Vagina (tissue), 2 donors: ENCODE results near the gene ZNF280D.
A peak's percentile ranks its signal among the peaks of the same experiment; 100 is the strongest.

ENCODE experiments used
- POLR2A ChIP-seq, 2 donors: fragments of 450-650 bp; IDR thresholded peaks; one replicate each; pipeline ENCODE4 v1.6.1; 2017; ENCODE audit warnings: antibody characterized with exemption in 2 of 2, mild to moderate bottlenecking in 2 of 2, moderate library complexity in 2 of 2
- POLR2AphosphoS5 ChIP-seq, 2 donors: sonication (generic); formaldehyde crosslinking; IDR thresholded peaks; one replicate each; pipeline ENCODE4 v1.9.0; 2017; ENCODE audit warnings: antibody characterized with exemption in 2 of 2, mild to moderate bottlenecking in 2 of 2, low read depth in 1 of 2; ENCODE audit not compliant: insufficient read depth in 1 of 2
- TF ChIP-seq, protein P1 (sequence below), 3 experiments: fragments of 450-650 bp in 2 of 3; fragments of 200-600 bp in 1 of 3; sonication (generic) in 1 of 3; IDR thresholded peaks; one replicate each; pipeline ENCODE4 v1.5.1; 2017 to 2019; ENCODE audit warnings: antibody characterized with exemption in 3 of 3, mild to moderate bottlenecking in 2 of 3, moderate library complexity in 2 of 3

DNA sequence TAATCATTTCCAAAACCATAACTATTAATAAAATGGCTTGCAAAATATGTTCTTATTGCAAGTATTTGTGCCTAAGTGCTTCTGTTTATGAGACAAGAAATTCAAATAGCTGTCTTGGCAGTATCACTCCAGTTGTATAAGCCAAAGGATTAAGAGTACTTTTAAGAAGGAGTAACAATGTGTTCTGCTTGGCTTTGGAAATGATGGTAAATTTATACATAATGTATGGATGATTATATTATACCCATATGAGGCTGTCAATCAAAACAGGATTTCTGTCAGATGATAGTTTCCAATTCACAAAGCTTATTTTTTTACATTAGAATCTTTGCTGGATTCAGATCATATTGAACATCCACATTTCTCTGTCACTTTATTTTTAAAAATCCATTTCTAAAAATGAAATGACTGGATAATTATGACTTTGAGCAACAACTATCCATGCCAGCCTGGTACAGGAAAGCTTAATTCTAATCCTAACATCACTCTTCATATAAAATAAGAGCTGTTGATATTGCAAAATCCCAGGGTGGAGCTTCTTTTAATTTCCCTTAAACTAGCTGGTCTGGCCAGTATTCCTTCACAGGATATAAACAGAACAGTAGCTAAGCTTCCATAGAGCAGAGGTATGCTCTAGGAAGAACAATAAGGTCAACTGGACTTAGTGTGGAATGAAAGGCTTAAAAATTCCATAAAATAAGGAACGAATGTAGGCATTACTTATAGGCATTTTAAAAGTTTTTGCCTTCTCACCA is 30.0 kb upstream of the ZNF280D start:
- TF ChIP-seq POLR2A (IDR thresholded peaks at IDR 0.05) (no peak), POLR2AphosphoS5 (IDR thresholded peaks at IDR 0.05; ENCODE audit: insufficient read depth in 1 of 2, low read depth in 1 of 2) (peak in 1 of 2 donors; percentile 78)
- TF ChIP-seq, protein P1, sequence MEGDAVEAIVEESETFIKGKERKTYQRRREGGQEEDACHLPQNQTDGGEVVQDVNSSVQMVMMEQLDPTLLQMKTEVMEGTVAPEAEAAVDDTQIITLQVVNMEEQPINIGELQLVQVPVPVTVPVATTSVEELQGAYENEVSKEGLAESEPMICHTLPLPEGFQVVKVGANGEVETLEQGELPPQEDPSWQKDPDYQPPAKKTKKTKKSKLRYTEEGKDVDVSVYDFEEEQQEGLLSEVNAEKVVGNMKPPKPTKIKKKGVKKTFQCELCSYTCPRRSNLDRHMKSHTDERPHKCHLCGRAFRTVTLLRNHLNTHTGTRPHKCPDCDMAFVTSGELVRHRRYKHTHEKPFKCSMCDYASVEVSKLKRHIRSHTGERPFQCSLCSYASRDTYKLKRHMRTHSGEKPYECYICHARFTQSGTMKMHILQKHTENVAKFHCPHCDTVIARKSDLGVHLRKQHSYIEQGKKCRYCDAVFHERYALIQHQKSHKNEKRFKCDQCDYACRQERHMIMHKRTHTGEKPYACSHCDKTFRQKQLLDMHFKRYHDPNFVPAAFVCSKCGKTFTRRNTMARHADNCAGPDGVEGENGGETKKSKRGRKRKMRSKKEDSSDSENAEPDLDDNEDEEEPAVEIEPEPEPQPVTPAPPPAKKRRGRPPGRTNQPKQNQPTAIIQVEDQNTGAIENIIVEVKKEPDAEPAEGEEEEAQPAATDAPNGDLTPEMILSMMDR (IDR thresholded peaks at IDR 0.05) = no peak
